GM18511 (cell line): ENCODE data around the gene ADCY9.
"Not testable (repeated sequence)": the region's sequence is repeated elsewhere in the genome, so short reads cannot be mapped to it uniquely, and the experiment has no call there.

Source experiments
- ATAC-seq: cut with Tn5 transposase; IDR thresholded peaks from one replicate; pipeline ENCODE4 v1.9.1; 2021; ENCODE audit warnings: mild to moderate bottlenecking, moderate library complexity; ENCODE audit not compliant: unreplicated experiment

ADCY9 gene

DNA sequence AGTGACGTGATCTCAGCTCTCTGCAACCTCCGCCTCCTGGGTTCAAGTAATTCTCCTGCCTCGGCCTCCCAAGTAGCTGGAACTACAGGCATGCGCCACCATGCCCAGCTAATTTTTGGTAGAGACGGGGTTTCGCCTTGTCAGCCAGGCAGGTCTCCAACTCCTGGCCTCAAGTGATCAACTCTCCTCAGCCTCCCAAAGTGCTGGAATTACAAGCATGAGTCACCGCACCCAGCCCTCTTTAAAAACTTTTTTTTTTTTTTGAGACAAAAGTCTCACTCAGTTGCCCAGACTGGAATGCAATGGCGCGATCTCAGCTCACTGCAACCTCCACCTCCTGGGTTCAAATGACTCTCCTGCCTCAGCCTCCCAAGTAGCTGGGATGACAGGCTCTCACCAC, 43.1 kb downstream of the ADCY9 start:
- not testable (repeated sequence) for ATAC-seq

DNA sequence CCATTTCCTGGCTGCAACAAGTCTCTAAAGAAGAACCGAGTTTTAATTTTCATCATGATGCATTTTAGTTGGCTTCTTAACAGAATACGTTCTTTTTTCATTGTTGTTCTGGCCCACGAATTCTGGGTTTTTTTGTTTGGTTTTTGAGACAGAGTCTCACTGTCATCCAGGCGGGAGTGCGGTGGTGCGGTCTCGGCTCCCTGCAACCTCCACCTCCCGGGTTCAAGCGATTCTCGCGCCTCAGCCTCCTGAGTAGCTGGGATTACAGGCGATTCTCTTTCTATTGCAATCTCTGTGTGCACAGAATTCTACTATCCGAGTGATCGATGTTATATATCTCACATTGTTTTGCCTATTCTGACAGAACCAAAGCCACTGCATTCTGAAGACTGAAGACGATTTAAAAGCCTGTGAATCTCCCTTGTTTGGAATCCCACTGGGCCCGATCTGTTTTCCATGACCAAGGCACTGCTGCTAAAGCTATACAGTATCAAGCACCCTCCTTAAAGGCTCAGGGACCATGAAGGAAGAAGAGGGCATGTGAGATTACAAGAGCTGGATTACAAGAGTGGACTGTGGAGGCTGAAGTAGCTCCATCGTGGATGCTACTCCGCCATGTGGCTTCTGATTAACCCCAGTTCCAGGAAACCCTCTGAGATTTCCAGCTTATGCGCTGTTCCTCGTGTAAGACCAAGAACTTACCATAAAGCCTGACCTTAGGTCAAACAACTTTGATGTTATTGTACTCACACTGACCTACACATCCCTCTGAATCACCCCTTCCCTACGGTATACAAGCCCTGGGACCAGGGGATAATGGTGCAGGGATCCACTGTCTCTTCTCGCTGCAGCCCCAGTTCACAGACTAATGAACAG, 44.3 kb downstream of the ADCY9 start:
- no peak for ATAC-seq

DNA sequence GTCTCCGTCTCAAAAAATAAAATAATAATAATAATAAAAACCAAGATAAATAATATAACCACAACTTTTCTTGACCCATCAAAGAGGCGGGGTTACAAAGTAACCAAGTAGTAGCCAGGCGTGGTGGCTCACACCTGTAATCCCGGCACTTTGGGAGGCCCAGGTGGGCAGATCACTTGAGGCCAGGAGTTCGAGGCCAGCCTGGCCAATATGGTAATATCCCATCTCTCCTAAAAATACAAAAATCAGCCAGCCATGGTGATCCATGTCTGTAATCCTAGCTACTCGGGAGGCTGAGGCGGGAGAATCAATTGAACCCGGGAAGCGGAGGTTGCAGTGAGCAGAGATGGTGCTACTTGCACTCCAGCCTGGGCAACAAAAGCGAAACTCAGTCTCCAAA, 45.3 kb downstream of the ADCY9 start:
- ATAC-seq = no peak

DNA sequence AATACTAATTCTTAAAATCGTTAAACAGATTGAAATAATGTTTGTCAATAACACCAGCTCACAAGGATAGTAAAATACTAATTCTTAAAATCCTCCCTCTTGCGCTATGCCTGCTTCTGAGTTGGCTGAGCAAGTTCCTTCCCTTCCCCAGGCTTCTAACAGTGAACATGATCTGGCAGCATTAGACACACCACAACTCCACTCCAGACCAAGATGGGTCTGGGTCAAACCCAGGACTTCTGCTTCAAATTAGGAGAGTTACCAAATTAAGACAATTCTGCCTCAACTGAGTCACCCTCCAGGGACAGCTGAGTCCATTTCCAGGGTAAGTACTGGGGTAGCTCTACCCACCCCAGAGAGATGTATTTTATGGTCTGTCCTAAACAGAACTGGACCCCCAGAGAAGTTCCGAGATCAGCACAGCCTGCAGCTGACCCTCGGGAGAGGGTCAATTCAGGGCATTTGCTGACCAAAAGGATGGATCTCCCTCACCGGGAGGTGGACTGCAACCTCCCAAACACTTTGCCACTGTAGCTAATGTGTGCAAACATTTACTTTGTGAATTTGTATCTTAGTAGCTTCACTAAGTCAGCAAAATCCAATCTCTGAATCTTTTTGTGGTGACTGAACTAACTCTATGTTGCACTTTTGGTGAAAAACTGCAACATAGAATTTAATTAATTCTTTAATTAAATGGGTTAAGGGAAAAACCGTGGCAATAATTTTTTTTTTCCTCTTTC, 48.8 kb downstream of the ADCY9 start:
- ATAC-seq = no peak

DNA sequence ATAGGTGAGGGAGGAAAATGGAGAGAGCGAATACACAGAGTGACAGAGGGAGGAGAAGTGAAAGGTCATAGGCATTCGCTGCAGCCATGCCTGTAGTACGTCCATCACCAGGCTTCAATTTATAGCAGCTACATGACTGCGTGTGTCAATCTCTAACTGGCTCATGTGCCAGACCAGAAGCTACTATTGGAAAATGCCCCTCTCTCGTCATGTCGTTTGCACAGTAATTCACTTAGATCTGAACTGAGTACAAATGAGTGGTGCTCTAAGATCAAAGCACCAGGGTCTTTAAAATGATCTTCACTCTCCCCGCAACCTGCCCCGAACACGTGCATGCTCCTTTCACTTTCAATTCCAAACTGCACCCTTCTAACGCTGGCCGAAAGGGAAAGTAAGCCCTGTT, 51.3 kb downstream of the ADCY9 start:
- ATAC-seq = no peak

DNA sequence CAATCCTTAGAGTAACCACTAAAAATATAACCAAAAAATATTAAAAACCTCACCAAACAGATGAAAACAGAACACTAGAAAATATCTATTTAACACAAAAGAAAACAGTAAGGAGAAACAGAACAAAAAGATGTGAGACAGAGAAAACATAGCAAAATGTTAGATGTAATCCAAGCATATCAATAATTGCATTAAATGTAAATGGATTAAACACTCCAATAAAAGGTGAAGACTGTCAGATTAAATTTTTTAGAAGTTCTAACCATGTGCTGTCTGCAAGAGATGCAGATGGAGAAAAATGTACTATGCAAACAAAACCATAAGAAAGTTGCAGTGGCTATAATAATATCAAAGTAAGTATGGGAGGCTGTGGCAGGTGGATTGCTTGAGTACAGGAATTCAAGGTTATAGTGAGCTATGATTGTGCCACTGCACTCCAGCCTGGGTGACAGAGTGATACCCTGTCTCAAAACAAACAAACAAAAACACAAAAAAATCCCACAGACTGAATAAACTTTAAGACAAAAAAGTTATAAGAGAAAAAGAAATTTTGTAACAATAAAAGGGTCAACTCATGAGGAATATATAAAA, 53.9 kb downstream of the ADCY9 start:
- ATAC-seq = no peak

DNA sequence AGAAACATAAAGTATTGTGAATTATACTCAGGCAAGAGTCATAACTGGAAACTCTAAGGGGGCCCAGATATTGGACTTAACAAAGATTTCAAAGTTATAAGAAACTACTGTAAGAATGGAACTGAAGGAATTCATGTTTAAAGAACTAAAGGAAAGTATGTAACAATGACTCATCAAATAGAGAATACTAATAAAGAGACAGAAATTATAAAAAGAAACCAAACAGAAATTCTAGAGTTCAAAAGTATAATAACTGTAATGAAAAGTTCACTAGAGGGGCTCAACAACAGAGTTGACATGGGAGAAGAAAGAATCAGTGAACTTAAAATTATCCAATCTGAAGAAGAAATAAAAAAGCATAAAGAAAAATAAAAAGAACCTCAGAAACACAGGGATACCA, 55.4 kb downstream of the ADCY9 start:
- ATAC-seq = no peak

DNA sequence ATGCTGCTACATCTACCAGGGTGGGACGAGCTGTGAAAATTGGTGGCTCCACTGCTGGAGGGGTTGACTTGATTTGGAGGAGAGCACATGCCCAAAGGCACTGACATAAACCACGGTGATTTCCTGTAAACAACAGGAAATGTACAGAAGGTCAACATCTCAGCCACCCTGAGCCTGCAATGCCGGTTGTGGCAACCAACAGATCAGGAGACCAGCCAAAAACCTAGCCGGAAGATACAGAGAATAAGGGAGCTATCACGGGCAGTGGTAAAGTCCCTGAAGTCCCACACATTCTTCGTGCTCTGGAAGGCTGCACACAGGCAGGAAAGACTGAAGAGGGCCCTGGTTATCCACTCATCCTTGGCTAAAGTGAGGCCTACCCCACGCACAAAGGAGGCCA, 56.2 kb downstream of the ADCY9 start:
- ATAC-seq = no peak

DNA sequence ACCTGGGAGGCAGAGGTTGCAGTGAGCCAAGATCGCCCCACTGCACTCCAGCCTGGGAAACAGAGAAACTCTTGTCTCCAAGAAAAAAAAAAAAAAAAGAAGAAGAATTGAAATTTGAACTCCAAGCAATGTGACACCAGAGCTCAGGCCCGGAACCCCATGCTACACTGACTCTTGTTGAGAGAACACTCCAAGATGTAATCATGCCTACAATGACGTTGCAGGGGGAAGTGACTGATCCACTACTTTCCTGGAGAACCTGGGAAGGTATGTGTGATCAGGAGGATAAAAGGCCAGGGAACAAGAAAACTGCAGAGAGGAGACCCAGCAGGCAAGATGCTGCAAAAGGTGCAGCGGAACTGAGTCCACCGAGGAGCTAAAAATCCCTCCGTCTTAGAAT, 57.9 kb downstream of the ADCY9 start:
- ATAC-seq = no peak

DNA sequence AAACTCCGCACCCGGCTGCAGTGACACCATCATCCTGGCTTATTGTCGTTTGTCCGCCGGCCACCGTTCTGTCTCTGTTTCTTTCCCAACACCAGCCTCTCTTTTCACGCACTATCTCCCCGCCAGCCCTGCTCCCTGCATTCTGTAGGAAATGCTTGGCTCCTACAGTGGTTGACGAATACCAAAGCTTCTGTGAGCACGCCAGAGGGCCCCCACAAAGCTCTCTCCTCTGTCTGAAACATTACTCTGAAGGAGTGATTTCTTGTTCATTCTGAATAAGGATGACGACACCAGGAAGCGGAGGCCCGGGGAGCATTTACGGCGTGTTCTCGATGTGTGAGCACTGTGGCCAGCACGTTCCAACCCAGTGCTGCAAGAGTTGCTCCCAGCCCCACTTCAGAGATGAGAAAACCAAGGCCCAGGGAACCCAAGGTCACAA, 58.8 kb downstream of the ADCY9 start:
- ATAC-seq = no peak

DNA sequence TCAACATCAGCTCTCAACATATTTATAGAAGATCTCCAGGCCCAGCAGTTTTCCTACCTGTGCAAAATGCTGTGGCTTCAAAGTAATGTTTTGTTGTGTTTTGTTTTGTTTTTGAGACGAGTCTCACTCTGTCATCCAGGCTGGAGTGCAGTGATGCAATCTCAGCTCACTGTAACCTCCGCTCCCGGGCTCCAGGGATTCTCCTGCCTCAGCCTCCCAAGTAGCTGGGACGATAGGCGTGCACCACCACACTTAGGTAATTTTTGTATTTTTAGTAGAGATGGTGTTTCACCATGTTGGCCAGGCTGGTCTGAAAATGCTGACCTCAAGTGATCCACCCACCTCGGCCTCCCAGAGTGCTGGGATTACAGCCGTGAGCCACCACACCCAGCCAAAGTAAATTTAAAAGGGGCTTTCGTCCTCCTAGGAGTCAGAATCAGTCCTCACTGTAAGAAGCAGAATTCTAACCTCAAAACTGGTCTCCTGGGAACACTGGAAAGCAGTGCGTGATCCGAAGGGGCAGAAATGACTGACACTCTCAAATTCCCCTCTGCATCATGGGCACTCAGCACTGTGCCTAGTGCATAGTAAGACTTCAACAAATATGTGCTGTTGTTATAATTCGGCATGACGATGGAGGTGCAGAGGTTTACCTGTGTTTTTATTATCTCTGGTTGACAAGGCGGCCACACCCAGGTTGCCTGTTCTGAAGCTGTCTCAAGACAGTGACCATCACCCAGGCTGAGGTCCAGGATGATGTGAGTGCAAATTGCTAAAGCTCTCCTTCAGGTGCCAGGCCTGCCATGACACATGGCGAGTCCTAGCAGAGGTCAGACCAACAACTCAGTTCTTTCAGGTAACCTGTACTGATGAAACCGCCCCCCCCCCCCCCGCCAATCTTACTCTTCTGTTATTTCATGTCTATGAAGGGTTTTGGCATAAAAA, 59.8 kb downstream of the ADCY9 start:
- ATAC-seq = no peak

DNA sequence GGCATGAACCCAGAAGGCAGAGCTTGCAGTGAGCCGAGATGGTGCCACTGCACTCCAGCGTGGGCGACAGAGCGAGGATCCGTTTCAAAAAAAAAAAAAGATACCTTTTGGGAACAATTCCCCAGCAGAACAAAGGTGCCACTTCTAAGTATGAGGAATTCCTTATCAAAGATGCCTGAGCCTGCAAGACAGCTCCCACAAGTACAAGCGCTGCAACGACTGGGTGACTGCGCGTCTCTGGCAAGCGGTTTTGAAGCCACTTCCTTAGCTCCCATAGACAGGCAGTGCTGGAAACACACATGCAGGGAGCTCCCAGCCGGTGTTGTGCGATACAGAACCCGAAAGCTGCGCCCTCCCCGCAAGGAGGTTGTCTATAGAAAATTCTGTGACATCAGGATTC, 60.5 kb downstream of the ADCY9 start:
- ATAC-seq = no peak

DNA sequence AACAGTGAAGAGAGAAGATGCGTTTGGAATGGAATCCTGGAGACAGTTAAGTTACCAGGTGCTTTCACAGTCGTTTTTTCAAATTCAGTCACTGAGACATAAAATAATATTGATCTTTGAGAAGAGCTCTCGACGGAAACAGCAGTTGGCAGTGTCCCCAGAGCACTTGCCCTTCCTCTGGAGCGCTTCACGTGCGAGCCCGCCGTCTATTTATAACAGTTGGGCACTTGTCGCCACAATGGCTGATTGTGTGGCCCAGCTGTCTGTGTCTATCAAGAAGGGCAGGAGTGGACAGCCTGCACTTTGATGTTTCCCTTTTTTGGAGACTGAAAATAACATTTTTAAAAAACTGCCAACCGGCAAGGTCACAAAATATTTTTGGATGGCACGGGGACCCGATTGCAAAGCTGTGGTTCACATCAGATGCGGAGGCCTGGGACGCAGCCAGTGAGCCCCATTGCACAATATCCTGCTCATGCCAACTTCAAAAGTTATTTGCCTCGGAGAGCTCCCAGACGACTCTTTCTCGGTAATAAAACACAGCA, 62.9 kb downstream of the ADCY9 start:
- ATAC-seq = no peak

DNA sequence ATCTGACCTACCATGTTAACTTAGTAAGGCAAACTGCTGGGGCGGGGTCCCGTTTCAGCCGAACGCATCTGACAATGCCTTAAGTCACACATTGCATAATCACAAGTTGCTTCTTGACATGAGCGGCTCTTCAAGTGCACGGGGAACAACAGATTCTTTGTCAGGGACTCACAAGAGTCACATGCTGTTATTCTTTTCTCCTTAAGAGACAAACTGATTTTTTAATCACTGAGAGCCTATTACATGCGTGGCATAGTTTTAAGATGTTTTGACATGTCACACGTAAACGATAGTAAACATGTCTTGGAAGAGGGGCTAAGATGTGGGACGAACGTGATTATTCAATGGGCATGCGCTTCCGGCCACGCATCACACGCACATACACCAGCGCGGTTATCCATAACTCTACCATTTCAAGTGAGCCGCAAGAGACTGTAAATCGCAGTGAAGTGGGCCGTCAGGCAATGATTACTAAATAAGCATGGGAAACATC, 63.4 kb downstream of the ADCY9 start:
- no peak for ATAC-seq

DNA sequence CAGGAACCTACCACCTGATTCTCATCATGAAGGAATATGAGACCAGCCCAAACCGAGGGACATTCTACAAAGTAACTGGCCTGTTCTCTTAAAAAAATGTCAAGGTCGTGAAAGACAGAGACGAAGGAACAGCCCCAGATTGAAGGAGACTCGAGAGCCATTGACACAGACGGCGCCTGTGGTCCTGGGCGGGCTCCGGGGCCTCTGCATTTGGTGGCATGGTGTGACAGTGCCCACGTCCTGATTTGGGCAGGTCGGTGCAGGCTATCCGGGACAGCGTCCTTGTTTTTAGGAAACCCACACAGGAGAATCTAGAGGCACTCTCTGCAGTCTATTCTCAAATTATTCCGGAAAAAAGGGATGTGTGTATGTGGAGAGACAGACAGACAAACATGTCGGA, 64.1 kb downstream of the ADCY9 start:
- no peak for ATAC-seq

DNA sequence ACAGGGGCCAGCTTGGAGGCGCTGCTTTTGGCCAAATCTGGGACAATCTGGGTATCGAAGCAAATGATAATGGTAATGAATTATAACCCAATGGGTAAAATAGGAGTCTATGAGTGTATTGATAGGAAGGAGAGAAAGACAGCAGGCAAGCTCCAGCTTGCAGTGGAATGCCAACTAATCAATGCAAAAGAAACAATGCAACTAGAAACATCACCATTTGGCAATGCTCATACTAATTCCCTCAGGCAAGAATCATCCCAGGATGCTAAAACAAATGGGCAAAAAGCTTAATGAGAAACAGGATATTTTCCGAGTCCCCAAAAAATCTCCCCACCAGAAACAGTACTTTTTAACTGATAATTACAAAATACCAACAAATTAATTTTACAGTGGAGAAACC, 64.7 kb downstream of the ADCY9 start:
- ATAC-seq = no peak

DNA sequence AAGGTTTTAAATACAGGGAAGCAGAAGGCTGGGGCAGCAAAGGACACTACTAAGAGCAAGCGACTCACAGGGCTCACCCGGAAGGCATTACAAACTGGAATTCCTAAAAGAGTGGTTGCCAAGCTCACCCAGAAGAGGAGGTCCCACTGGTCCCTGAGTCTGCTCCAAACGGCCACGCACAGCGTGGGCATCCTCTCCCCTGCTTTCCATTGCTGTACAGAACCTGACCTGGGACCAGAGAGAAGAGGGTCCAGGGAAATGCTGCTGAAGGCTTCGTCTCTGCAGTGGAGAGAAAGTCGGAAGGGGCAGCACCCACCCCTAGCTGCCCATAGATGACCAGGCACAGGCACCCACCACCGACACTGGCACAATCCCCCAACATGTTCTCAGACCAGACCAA, 67.2 kb downstream of the ADCY9 start:
- ATAC-seq = no peak

DNA sequence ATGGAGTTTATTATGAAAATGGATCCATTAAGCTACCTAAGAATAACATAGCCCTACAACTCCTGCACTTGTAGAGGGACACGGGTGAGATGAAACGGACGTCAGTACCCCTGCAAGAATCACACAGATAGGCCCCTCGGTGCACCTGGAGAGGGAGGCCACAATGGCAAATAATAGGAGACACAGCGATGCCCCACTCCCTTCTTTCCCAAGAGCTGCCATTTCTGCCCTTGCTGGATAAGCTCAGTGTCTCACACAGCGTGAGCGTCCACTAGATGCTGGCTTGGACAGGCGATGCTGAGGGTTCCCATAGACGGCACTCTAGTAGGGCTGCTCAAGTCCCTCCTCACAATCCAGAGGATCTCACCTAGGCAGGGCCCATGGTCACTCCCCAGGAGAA, 67.8 kb downstream of the ADCY9 start:
- ATAC-seq = no peak

DNA sequence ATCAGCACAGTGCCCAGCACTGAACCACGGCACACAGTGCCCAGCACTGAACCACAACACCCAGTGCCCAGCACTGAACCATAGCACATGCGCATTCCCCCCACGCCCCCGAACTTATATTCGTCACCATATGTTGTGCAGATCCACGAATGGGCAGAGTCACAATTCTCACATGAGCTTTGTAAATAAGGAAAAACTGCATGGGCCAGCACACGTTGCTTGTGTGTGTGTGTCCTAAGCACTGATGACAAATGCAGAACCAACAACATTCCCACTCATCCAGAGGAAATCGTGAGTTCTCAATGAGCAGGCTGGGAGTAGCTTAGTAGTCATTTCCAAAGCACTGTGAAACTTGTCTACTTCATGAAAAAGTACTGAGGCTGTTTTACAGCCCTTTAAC, 70.0 kb downstream of the ADCY9 start:
- ATAC-seq = no peak

DNA sequence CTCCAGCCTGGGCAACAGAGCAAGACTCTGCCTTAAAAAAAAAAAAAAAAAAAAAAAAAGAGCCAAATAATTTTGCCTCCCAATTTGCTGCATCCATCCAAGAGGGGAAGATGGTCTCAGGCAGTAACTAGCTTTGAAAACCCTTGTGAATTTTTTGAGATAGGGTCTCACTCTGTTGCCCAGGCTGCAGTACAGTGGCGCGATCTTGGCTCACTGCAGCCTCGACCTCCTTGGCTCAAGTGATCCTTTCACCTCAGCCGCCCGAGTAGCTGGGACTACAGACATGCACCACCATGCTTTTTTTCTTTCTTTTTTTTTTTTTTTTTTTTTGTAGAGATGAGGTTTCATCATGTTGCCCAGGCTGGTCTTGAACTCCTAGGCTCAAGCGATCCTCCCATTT, 70.7 kb downstream of the ADCY9 start:
- not testable (repeated sequence) for ATAC-seq
